Activated CD4-positive, alpha-beta memory T cell treated with anti-CD3 and anti-CD28 coated beads, Interleukin-2, amount 10 ng/mL, durations not matched to agents 7 days and 5 days (primary cell): ENCODE results near the gene SLC6A1. TPM values are rescaled to one million over a fixed set of nuclear protein-coding genes. Genes with fewer than 3 reads are reported as not detected.

Source experiments
- CTCF ChIA-PET: fragments of 350-600 bp; sonication (Branson Sonifier 250); formaldehyde crosslinking; loops from one replicate; lab custom pipeline; 2021; ENCODE audit warnings: antibody characterized with exemption, inconsistent platforms; lab: Charles Lee
- POLR2A ChIA-PET: fragments of 350-600 bp; sonication (Branson Sonifier 250); formaldehyde crosslinking; loops from one replicate; lab custom pipeline; 2021; ENCODE audit warnings: antibody characterized with exemption; lab: Charles Lee
- DNase-seq: peaks from one replicate; pipeline ENCODE4 v3.0.0-alpha.2; 2020
- H3K27ac Mint-ChIP-seq: one replicate; pipeline ENCODE4 v1.8.0; 2021; ENCODE audit warnings: mild to moderate bottlenecking, mixed read lengths
- H3K27me3 Mint-ChIP-seq: one replicate; pipeline ENCODE4 v1.8.0; 2021; ENCODE audit warnings: mixed read lengths
- H3K36me3 Mint-ChIP-seq: one replicate; pipeline ENCODE4 v1.8.0; 2021; ENCODE audit warnings: low read depth, mixed read lengths
- H3K4me1 Mint-ChIP-seq: one replicate; pipeline ENCODE4 v1.8.0; 2021; ENCODE audit warnings: mixed read lengths
- H3K4me3 Mint-ChIP-seq: one replicate; pipeline ENCODE4 v1.8.0; 2021; ENCODE audit warnings: mild to moderate bottlenecking, mixed read lengths
- H3K9me3 Mint-ChIP-seq: one replicate; pipeline ENCODE4 v1.8.0; 2021; ENCODE audit warnings: mixed read lengths
- total RNA-seq, 2 experiments: library from RNA; stranded (reverse); gene quantifications; one replicate each; pipeline ENCODE4 v1.2.3, GENCODE V29; 2021

SLC6A1 gene
- total RNA-seq, 2 experiments from 2014 or later: not detected

DNA sequence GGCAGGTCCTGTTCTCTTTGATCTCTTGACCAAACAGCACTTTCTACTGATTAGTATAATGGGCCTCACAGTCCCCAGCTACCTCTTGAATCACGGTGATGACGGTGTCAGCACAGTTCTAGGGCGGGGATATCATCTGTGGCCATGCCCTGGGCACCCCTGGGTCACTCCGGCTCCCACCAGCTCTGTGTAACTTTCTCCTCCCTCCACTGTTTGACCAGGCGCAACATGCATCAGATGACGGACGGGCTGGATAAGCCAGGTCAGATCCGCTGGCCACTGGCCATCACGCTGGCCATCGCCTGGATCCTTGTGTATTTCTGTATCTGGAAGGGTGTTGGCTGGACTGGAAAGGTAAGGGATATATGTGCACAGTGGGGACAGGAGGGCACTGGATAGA, 29.6 kb downstream of the SLC6A1 start:
- CTCF ChIA-PET: no interaction called here

DNA sequence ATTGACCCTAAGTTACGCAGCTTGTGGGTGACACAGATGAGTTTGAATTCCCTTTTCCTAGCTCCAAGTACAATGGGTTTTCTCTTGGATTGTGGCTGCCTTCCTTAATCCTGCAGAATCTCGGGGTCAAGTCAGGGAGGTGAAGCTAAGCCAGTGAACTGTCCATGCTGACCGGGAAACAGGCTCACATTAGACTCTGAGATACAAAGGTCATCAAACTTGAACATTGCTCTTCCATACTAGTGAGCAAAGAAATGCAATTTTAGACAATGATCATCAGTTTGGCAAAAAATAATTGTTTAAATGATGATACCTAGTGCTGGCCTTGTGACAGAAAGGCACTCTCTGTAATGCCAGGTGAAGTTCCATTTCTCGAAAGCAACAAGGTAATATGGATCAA, 31.6 kb downstream of the SLC6A1 start:
- Mint-ChIP-seq H3K36me3 (no peaks in the 10 kb centered on the region), H3K4me1 (no peaks in the 10 kb centered on the region), H3K9me3 (peaks cover 2% of the 10 kb centered on the region), H3K27me3 (peaks cover 5% of the 10 kb centered on the region), H3K27ac (no peak overlapping the region), H3K4me3 (no peak overlapping the region)
- DNase-seq: no peak
- CTCF ChIA-PET: no interaction called here
- POLR2A ChIA-PET: no interaction called here

More for the DNA sequence above, 29.6 kb downstream of the SLC6A1 start:
- no peak for DNase-seq
- H3K27me3 Mint-ChIP-seq: peaks cover 5% of the 10 kb centered on the region
- no peak overlapping the region for H3K4me3 Mint-ChIP-seq
- POLR2A ChIA-PET: no interaction called here
- H3K9me3 Mint-ChIP-seq: peaks cover 2% of the 10 kb centered on the region
- H3K36me3 Mint-ChIP-seq: no peaks in the 10 kb centered on the region
- no peaks in the 10 kb centered on the region for H3K4me1 Mint-ChIP-seq
- H3K27ac Mint-ChIP-seq: no peak overlapping the region

DNA sequence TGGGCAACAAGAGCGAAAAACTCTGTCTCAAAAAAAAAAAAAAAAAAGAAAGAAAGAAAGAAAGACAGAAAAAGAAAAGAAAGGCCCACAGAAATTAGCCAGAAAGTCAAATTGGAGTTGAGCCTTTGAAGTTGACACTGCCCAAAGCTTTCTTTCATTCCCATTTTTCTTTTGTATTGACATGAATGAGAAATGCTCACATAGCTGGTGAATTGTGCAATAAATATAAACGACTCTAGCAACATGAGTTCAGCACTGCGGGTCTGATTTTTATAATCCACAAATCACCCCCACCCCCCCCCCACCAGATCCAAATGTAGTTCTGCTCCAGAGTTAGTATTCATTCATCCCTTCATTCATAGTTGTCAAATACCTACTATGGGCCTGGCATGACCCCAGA, 37.4 kb downstream of the SLC6A1 start:
- Mint-ChIP-seq H3K4me3 (no peak overlapping the region), H3K9me3 (peaks cover 2% of the 10 kb centered on the region), H3K27me3 (peaks cover 1% of the 10 kb centered on the region), H3K27ac (no peak overlapping the region), H3K4me1 (no peaks in the 10 kb centered on the region), H3K36me3 (no peaks in the 10 kb centered on the region)
- no peak for DNase-seq
- CTCF ChIA-PET: interaction anchor here (1.0 to 1.2 kb wide), 2 partner anchors 30 to 47 kb away, joined by 3 to 4 read pairs; no protein-coding TSS in a partner anchor
- POLR2A ChIA-PET: no interaction called here

DNA sequence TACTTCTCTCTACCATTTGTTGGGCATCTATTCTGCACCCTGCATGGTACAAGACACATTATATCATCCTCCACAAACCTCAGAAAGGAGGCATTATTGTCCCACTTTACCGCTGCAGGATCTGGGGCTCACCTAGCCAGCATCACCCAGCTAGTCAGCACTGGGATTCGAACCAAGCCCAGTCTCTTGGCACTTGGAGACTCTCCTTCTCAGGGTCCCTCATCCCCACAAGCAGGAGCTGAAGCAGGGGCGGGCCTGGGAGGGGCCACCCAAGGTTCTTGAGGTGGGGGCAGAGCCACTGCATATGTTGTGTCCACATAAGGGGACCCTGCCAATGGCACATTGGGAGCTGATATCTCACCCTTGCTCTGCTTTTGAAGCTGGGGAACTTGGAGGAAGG, 41.3 kb downstream of the SLC6A1 start:
- Mint-ChIP-seq H3K27me3 (peaks cover 28% of the 10 kb centered on the region), H3K9me3 (no peaks in the 10 kb centered on the region), H3K27ac (no peak overlapping the region), H3K36me3 (no peaks in the 10 kb centered on the region), H3K4me3 (no peak overlapping the region), H3K4me1 (no peaks in the 10 kb centered on the region)
- POLR2A ChIA-PET: no interaction called here
- no peak for DNase-seq
- CTCF ChIA-PET: no interaction called here

DNA sequence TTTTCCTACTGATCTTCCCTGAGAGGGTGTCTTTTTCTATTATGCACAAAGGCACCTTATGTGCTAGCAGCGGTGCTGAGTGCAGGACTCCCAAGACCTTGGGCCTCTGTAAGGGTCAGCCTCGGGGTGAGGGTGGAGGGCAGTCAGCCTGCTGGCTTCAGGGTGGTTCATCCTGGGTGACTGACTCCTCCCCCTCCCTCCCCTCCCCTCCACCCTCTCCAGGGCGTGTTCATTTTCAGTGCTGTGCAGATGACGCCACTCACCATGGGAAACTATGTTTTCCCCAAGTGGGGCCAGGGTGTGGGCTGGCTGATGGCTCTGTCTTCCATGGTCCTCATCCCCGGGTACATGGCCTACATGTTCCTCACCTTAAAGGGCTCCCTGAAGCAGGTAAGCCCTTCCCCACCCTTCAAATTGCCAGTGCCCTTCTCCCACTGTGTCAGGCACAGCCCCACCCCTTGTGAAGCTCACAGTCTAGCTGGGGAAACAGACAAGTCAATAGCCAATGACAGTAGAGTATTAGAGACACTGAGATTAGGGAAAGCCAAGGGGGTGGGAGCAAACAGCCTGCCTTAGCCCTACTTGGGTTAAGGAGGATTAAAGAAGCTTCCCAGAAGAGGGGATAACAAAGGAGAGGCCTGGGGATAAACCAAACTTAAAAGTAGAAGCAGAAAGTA, 41.9 kb downstream of the SLC6A1 start:
- Mint-ChIP-seq H3K4me1 (no peaks in the 10 kb centered on the region), H3K4me3 (no peak overlapping the region), H3K27ac (no peak overlapping the region), H3K36me3 (no peaks in the 10 kb centered on the region), H3K9me3 (no peaks in the 10 kb centered on the region), H3K27me3 (peaks cover 31% of the 10 kb centered on the region)
- no peak for DNase-seq
- ChIA-PET CTCF (no interaction called here), POLR2A (no interaction called here)

DNA sequence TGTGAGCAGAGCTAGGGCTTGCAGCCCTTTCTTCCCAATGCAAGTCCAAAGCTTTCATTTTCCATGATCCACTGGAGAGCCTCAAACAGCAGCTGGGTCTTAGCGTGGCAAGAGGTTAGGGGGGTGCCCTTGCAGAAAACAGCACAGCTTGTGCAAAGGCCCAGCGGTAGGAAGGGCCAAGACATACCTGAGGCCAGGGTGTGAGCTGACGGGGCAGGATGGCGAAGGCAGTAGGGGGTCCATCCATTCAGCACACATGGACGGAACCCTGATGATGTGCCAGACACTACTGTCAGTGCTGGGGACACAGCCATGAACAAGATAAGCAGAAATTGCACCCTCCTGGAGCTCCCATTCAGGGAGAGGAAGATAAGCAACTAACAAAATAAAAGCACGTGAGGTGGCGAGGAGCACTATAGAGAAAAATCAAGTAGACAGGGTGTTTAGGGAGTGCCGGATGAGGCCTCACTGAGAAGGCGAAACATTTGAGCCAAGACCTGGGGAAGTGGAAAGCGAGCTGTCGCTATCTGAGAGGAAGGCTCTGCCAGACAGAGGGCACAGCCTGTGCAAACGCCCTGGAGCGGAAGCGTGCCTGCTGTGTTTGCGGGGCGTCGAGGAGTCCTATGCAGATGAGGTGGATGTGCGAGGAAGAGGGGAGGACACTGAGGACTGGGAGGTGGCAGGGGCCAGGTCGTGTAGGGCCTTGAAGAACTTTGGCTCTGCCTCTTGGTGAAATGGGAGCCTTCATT, 43.4 kb downstream of the SLC6A1 start:
- Mint-ChIP-seq H3K4me3 (no peak overlapping the region), H3K4me1 (no peaks in the 10 kb centered on the region), H3K27ac (no peak overlapping the region), H3K36me3 (no peaks in the 10 kb centered on the region), H3K27me3 (peaks cover 34% of the 10 kb centered on the region), H3K9me3 (no peaks in the 10 kb centered on the region)
- CTCF ChIA-PET: no interaction called here
- no peak for DNase-seq
- POLR2A ChIA-PET: no interaction called here

DNA sequence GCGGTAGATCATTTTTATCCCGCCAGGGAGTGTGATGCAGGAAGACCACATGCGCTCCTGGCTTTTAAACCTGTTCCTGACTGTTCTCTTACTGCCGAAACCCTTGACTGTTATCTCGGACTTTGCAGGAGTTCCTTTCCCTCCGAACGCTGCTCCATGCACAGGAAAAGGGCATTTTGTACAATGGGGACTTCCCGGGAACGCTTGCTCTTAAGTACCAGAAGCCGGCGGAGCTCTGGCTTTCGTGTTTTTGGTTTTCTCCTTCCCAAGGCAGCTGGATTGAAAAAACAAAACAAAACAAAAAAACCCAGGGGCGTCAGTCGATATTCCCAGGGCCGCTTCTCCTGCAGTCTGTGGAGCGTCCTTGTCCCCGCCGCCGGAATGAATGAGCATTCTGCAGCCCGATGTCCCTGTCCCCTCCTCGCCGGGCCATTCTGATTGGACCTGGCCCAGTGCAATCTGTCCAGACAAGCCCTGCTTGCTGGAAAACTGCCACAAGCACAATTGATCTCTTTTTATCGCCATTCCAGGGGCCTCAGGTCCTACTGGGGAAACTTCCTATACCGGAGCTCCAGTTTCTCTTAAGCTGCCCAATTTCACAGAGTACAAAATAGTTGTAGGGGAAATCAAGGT, 44.8 kb downstream of the SLC6A1 start:
- Mint-ChIP-seq H3K27ac (no peak overlapping the region), H3K9me3 (no peaks in the 10 kb centered on the region), H3K4me3 (no peak overlapping the region), H3K4me1 (no peaks in the 10 kb centered on the region), H3K36me3 (no peaks in the 10 kb centered on the region), H3K27me3 (peaks cover 34% of the 10 kb centered on the region)
- CTCF ChIA-PET: no interaction called here
- POLR2A ChIA-PET: no interaction called here
- DNase-seq: no peak

DNA sequence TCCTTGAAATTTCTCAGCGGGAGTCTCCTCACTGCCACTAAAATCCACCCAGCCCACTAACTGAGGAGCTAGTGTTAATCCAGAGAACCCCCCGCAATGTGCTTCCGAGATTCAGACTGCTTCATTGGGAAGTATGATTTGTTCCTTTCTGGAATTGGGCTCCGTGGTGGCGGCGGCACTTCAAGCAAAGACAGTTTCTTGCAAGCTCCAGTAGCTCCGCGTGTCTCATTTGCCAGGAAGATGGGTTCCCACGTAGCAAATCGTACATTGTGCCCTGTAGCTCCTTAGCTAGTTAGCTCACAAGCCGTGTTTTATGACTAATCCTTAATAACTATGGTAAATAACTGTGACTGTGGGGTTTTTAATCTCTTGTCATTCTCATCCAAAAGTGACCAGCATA, 45.4 kb downstream of the SLC6A1 start:
- Mint-ChIP-seq H3K27ac (no peak overlapping the region), H3K4me1 (no peaks in the 10 kb centered on the region), H3K9me3 (no peaks in the 10 kb centered on the region), H3K27me3 (peaks cover 34% of the 10 kb centered on the region), H3K4me3 (no peak overlapping the region), H3K36me3 (no peaks in the 10 kb centered on the region)
- CTCF ChIA-PET: no interaction called here
- POLR2A ChIA-PET: no interaction called here
- no peak for DNase-seq

DNA sequence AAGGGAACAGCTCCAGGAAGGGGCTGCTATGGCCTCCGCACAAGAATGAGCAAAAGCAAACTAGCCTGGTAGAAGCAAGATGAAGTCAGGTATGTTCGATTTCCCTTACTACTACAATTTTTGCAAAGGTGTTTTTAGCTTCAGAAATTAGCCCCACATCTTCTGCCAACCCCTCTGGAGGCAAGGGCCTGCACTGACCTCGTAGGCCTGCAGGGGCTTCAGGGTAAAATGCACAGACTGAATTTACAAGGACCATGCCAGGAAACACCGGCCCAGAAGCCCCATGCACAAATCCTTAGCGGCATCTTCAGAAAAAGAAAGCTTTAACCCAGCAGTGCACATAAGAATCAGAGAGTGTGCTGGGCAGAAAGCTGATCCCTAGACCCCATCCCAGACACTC, 53.0 kb downstream of the SLC6A1 start:
- Mint-ChIP-seq H3K4me1 (no peaks in the 10 kb centered on the region), H3K36me3 (no peaks in the 10 kb centered on the region), H3K27me3 (peaks cover 11% of the 10 kb centered on the region), H3K27ac (no peak overlapping the region), H3K4me3 (no peak overlapping the region), H3K9me3 (no peaks in the 10 kb centered on the region)
- DNase-seq: no peak
- ChIA-PET CTCF (no interaction called here), POLR2A (no interaction called here)

DNA sequence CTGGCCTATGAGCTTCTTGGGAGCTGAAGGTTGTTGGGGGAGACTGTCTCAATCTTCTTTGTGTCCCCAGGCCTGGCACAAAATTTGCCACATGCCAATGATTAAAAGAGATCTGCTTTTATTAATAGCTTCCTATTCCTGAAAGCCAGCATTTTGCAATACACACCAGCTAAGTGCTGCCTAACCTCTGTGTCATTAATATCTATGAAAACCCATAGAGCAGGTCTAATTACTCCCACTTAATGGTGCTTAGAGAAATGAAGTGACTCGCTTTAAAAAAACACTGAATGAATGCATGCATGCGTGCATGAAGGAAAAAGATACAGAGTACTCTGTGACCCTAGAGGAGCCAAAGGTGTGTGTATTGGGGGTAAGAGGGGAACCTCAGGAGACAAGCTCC, 55.0 kb downstream of the SLC6A1 start:
- POLR2A ChIA-PET: no interaction called here
- Mint-ChIP-seq H3K9me3 (no peaks in the 10 kb centered on the region), H3K36me3 (no peaks in the 10 kb centered on the region), H3K27ac (no peak overlapping the region), H3K27me3 (peaks cover 21% of the 10 kb centered on the region), H3K4me3 (no peak overlapping the region), H3K4me1 (no peaks in the 10 kb centered on the region)
- CTCF ChIA-PET: interaction anchor here (0.6 kb wide), 1 partner anchor 13 kb away, joined by 3 read pairs; no protein-coding TSS in a partner anchor
- DNase-seq: no peak

DNA sequence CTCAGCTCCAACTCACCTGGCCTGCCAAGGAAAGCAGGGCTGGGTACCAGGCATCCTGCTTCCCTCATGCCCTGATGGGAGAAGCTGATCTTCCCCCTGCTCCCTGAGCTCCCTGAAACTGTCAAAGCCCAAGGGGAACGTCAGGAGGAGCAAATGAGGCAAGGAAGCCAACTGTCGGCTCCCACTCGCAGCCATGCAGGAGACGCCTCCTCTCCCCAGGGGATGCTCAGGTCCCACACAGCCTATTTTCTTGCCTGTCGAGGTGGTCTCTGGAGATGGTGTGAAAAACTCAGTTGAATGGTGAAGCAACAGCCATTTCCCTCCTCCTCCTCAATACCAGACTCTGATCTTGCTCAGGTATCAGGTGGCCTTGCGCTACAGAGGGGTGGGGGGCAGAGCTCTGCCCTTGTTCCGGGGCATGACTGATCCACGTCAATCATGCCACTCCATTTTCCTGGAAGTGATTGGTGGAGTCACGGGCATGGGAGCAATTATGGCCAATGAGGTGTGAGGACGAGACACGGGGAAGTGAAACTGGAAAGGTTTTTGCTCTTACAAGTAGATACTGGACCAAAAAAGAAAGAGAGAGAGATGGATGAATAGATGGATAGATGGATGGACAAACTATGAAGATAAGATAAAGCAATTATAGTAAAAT, 58.2 kb downstream of the SLC6A1 start:
- Mint-ChIP-seq H3K27ac (no peak overlapping the region), H3K4me3 (no peak overlapping the region), H3K9me3 (no peaks in the 10 kb centered on the region), H3K36me3 (no peaks in the 10 kb centered on the region), H3K4me1 (no peaks in the 10 kb centered on the region), H3K27me3 (peaks cover 31% of the 10 kb centered on the region)
- CTCF ChIA-PET: interaction anchor here (2.9 kb wide), 1 partner anchor 9 kb away, joined by 10 read pairs; no protein-coding TSS in a partner anchor
- POLR2A ChIA-PET: no interaction called here
- DNase-seq: no peak

DNA sequence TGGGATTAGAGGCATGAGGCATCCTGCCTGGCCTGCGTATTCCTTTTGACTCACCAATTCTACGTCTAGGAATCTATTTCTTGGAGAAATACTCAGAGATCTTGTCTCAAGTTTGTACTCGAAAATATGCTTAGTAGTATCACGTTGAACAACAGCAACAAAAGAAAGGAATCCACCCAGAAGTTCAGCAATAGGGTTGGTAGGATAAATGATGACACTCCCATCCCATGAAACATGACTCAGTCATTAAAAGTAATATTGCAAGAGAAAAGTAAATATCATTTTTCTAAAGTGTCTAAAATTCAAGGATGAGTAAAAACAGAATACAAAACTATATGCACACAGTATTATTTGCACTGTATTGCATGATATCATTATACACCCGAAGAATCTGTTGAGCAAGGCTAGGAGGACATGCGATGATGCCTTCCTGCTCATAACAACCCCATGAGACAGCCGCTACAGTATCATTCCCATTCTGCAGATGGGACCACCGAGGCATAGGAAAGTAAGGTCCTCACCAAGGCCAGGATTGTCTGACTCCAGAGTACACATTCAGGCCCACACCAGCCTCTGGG, 61.5 kb downstream of the SLC6A1 start:
- DNase-seq: no peak
- Mint-ChIP-seq H3K4me1 (no peaks in the 10 kb centered on the region), H3K9me3 (no peaks in the 10 kb centered on the region), H3K27me3 (peaks cover 28% of the 10 kb centered on the region), H3K4me3 (no peak overlapping the region), H3K27ac (no peak overlapping the region), H3K36me3 (no peaks in the 10 kb centered on the region)
- ChIA-PET POLR2A (no interaction called here), CTCF (no interaction called here)
